ENCODE data around the gene ARID1B. TPM values are rescaled to one million over a fixed set of nuclear protein-coding genes. Genes with fewer than 3 reads are reported as not detected.

ARID1B gene
- total and polyA plus RNA-seq, 8 donors = 16.2 to 68.0 (median 42.5) TPM

DNA sequence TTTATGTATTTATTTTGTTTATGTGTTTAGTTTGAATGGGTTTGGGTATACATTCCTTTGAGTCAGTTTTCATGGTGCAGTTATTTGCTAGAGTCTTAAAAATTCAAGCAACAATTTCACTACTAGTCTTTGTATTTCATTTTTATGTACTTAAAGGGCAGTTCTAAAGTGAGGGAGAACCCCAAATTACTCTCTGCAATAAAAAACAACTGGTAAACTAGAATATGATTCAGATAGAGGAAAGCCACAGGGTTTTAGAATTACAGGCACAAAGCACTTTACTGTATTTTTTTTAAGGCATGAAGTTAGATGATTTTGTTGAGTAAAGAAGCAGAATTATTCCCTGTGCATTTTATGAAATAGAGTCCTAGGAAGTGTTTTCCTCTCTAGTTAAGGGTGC, 183.3 kb downstream of the ARID1B start:
- no peak for ATAC-seq
- no peak for DNase-seq

DNA sequence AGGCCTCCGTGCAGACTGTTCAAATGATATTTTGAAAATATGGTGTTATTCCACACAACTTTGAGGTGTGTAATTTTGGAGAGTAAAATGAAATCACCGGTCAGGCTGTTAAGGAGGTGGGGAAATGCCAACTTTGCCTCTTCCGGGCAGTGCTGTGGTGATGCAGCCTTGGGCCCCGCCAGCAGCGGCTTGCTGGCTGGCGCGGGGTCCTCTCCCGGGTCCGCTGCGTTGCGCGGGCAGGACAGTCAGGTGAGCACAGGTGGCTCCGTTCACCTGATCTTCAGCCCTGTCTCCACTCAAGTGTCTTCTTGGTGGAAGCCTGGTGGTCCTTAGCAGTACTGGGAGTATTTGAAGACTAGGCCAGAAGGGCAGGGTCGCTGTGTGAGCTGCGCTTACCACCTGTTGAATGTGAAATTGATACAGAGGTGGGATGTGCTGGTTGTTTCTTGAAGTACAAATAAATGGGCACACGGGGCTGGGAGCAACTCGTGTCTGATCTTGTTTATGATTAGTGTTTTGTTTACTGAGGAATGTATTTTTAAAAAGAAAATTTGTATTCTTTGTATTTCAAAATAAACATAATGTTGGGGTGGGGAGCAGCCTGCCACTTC, 184.2 kb downstream of the ARID1B start:
- H3K9me3 ChIP-seq = no peaks in the 10 kb centered on the region
- no peaks in the 10 kb centered on the region for H3K27me3 ChIP-seq
- peaks cover 12 to 22% (median 20%) of the 10 kb centered on the region in 3 donors for H3K4me1 ChIP-seq
- intact Hi-C loops (cut with DNase I) = no loop called here
- TF ChIP-seq, protein P1, sequence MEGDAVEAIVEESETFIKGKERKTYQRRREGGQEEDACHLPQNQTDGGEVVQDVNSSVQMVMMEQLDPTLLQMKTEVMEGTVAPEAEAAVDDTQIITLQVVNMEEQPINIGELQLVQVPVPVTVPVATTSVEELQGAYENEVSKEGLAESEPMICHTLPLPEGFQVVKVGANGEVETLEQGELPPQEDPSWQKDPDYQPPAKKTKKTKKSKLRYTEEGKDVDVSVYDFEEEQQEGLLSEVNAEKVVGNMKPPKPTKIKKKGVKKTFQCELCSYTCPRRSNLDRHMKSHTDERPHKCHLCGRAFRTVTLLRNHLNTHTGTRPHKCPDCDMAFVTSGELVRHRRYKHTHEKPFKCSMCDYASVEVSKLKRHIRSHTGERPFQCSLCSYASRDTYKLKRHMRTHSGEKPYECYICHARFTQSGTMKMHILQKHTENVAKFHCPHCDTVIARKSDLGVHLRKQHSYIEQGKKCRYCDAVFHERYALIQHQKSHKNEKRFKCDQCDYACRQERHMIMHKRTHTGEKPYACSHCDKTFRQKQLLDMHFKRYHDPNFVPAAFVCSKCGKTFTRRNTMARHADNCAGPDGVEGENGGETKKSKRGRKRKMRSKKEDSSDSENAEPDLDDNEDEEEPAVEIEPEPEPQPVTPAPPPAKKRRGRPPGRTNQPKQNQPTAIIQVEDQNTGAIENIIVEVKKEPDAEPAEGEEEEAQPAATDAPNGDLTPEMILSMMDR (IDR thresholded peaks at IDR 0.05) = no peak
- FAIRE-seq (no peak), ATAC-seq (no peak), DNase-seq (no peak)
- no peak overlapping the region for H3K4me3 ChIP-seq
- no peak overlapping the region for H3K27ac ChIP-seq
- 93 to 95% methylated on average over 17 of the region's 17 CpGs for WGBS, 2 donors
- H3K36me3 ChIP-seq = no peaks in the 10 kb centered on the region

More for the DNA sequence above, 183.3 kb downstream of the ARID1B start:
- Histone ChIP-seq H3K27me3 (no peaks in the 10 kb centered on the region), H3K27ac (no peak overlapping the region), H3K4me1 (peaks cover 13 to 21% (median 19%) of the 10 kb centered on the region in 3 donors), H3K36me3 (no peaks in the 10 kb centered on the region), H3K9me3 (no peaks in the 10 kb centered on the region), H3K4me3 (no peak overlapping the region)
- no peak for FAIRE-seq
- intact Hi-C loops (cut with DNase I) = no loop called here
- TF ChIP-seq, protein P1 (IDR thresholded peaks at IDR 0.05) = no peak

DNA sequence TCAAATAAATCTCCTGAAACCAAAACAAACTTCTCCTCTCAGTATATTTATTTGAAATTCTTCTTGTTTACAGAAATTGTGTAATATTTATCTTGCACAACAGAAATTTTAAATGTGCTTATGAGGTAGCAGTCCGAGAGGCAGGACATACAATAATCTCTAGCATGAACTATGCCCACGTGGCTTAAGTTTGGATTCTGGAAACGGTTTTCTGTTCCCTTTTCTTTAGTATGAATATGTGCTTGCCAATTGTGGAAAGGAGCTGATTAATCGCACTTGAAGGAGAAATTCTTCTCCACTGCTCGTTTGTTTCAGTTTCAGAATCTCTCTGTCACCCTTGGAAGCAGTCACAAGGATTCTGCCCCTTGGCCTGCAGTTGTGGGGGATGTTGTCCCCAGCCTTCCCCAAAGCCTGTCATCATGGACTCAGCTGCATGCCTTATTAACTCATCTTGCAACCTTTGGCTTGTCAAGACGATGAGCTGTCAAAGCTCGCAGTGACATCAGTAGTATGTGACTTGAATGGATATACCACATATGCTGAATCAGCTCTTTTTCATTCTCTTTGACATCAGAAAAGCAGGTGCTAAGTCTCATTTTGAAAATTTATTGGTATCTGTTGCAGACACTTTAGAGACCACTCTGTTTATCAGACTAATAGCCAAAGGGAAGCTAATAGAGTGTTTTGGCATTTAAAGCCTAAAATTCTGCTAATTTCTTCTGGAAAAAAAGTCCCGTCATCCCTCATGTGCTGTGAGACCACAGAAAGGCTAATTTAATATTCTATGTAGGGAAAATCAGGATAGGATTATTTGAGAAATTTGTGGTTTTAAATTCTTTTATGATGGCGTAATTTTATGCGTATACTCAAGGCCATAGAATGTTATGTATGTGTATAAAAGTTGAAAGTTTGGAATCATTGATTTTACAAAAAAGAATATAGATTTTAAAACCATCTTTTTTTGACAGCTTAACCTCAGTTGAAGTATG, 186.8 kb downstream of the ARID1B start:
- peaks cover 12 to 21% (median 19%) of the 10 kb centered on the region in 3 donors for H3K4me1 ChIP-seq
- FAIRE-seq (peak; percentile 23), ATAC-seq (peak in 3 of 4 donors; percentile 61 to 70 (median 61)), DNase-seq (no peak)
- no peaks in the 10 kb centered on the region for H3K27me3 ChIP-seq
- WGBS, 2 donors = 57 to 63% methylated on average over 10 of the region's 10 CpGs
- no peaks in the 10 kb centered on the region for H3K9me3 ChIP-seq
- H3K36me3 ChIP-seq = no peaks in the 10 kb centered on the region
- H3K27ac ChIP-seq = peak overlapping the region in 1 of 4 donors; percentile 2
- intact Hi-C loops (cut with DNase I) = no loop called here
- peak overlapping the region in 1 of 4 donors; percentile 3 for H3K4me3 ChIP-seq
- TF ChIP-seq, protein P1 (IDR thresholded peaks at IDR 0.05) = no peak

DNA sequence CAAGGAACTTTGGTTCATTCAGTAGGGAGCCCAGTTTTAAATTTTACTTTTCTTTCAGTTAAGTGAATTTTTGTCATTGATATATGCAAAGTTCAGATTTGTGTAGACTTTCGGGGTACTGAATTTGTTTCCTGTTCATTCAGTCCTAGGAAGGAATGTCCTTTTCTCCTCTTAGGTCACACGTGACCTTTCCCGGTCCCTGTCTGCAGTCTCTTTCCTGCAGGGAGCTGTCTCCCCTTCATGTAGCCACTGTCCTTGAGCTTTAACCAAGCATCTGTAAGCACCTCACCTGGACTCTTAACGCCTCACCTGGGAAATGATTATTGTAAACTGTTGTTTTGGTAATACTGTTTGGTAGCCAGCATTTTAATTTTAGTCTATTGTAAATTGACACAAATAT, 190.7 kb downstream of the ARID1B start:
- Histone ChIP-seq H3K36me3 (no peaks in the 10 kb centered on the region), H3K9me3 (no peaks in the 10 kb centered on the region), H3K4me1 (peaks cover 16 to 25% (median 21%) of the 10 kb centered on the region in 3 donors), H3K27me3 (no peaks in the 10 kb centered on the region), H3K27ac (no peak overlapping the region), H3K4me3 (no peak overlapping the region)
- intact Hi-C loops (cut with DNase I) = no loop called here
- ATAC-seq = no peak
- 64 to 66% methylated on average over 4 of the region's 4 CpGs for WGBS, 2 donors
- TF ChIP-seq, protein P1 (IDR thresholded peaks at IDR 0.05) = no peak
- no peak for DNase-seq
- FAIRE-seq = no peak

Data from pancreas (tissue), 10 donors.